HUDEP-2 (cell line): ENCODE measurements around the gene AGRN.
"Not testable (repeated sequence)": the region's sequence is repeated elsewhere in the genome, so short reads cannot be mapped to it uniquely, and the experiment has no call there.

Experiments used
- DNase-seq, 76 experiments: peaks; one replicate each; lab custom pipeline; 2025; ENCODE audit not compliant: unreplicated experiment in 76 of 76; lab: John Stamatoyannopoulos, UW

AGRN gene

GRCh38 chr1:1087351-1088028 lies 67.6 kb downstream of the AGRN start:
- DNase-seq, result no peak

- DNase-seq, result no peak
Observed at GRCh38 chr1:1088029-1088800, 68.3 kb downstream of the AGRN start.

GRCh38 chr1:1088801-1089680 lies 69.1 kb downstream of the AGRN start:
- no peak for DNase-seq

- DNase-seq, result no peak
Observed at GRCh38 chr1:1089731-1090423, 70.0 kb downstream of the AGRN start.

GRCh38 chr1:1090424-1091343 lies 70.8 kb downstream of the AGRN start:
- DNase-seq, result no peak

- DNase-seq, result peak in 16 of 76 experiments; percentile 7 to 36 (median 18)
Observed at GRCh38 chr1:1091344-1092148, 71.6 kb downstream of the AGRN start.

GRCh38 chr1:1092149-1092855 lies 72.4 kb downstream of the AGRN start:
- no peak for DNase-seq

GRCh38 chr1:1092894-1093609 lies 73.1 kb downstream of the AGRN start:
- DNase-seq, result no peak

GRCh38 chr1:1093610-1093943 lies 73.7 kb downstream of the AGRN start:
- DNase-seq, result no peak

- no peak for DNase-seq
Observed at GRCh38 chr1:1094981-1095380, 75.1 kb downstream of the AGRN start.

GRCh38 chr1:1096136-1096535 lies 76.2 kb downstream of the AGRN start:
- DNase-seq, result not testable (repeated sequence)

GRCh38 chr1:1098681-1099421 lies 78.9 kb downstream of the AGRN start:
- no peak for DNase-seq

- DNase-seq, result no peak
Observed at GRCh38 chr1:1099506-1100183, 79.7 kb downstream of the AGRN start.

GRCh38 chr1:1100296-1100695 lies 80.4 kb downstream of the AGRN start:
- no peak for DNase-seq

GRCh38 chr1:1101503-1101902 lies 81.6 kb downstream of the AGRN start:
- no peak for DNase-seq

- not testable (repeated sequence) for DNase-seq
Observed at GRCh38 chr1:1104152-1104551, 84.2 kb downstream of the AGRN start.
